Measurements from ENCODE around the gene HYAL4.

HYAL4 gene

GRCh38 chr7:123901101-123901500 is 56.1 kb downstream of the HYAL4 start:
- no peak for DNase-seq (ENCODE audit: low read depth in 3 of 3, low spot score in 1 of 3)

DNA sequence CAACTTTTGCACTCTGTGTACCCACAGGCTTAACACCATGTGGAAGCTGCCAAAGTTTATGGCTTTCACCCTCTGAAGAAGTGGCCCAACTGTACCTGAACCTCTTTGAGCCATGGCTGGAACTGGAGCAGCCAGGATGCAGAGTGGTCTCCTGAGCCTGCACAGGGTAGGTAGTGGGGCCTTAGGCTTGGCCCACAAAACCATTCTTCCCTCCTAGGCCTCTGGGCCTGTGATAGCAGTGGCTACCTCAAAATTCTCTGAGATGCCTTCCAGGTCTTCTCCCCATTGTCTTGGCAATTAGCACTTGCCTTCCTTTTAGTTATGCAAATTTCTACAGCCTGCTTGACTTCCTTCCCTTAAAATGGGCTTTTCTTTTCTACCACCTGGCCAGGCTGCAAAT is 60.7 kb downstream of the HYAL4 start:
- DNase-seq (ENCODE audit: low read depth in 3 of 3, low spot score in 1 of 3) = no peak

DNA sequence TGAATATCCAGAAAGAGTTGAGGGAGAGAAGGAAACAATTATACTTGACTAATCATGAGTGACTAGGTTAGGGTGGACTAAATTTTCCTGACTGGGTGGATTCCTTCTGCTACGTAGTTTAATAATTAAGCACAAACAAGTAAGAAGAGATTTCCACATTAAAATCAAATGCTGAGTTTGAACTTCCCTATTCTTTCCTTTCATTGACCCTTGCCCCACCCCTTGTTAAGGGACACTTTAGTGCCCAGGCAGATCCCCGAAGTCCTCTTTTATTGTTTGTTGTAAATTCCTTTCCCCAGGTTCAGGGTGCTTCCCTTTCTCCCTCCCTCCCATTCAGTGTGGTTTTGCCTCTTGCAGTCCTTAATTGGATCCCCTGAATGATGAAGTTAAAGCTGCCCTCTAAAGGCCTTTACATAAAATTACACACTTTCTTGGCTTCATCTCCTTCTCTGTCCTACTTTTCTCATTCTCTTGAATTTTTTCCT is 71.3 kb downstream of the HYAL4 start:
- no peak for DNase-seq (ENCODE audit: low read depth in 3 of 3, low spot score in 1 of 3)

GRCh38 chr7:123917878-123918277 is 72.9 kb downstream of the HYAL4 start:
- DNase-seq (ENCODE audit: low read depth in 3 of 3, low spot score in 1 of 3) = no peak

DNA sequence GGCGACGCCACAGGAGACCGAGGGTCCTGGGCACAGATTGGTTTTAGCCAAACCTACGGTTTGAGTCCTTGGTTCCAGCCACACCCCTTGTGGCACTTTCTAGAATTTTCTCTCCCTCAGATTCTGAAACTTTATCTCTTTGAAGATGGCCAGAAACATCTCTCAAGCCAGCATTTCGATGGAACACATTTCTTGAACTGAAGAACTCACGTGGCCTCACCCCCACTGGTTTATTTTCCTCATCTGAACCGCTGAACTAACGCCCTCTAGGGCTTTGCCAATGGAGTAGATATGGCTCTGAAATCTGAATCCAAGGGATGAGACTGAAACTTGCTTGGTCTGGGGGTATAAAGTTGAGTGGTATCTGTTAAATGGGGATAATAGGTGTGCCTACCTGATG is 73.3 kb downstream of the HYAL4 start:
- DNase-seq (ENCODE audit: low read depth in 3 of 3, low spot score in 1 of 3) = no peak

GRCh38 chr7:123923599-123923998 is 78.6 kb downstream of the HYAL4 start:
- no peak for DNase-seq (ENCODE audit: low read depth in 3 of 3, low spot score in 1 of 3)

- DNase-seq (ENCODE audit: low read depth in 3 of 3, low spot score in 1 of 3) = no peak
Observed at GRCh38 chr7:123924941-123925340, 80.0 kb downstream of the HYAL4 start, which contains the start of gene SPAM1. Gene SPAM1, plus strand, starts transcription at chr7:123925241. Its CDS starts 28,330 bp downstream, at chr7:123953571.

Data from stimulated activated CD4-positive, alpha-beta T cell treated with anti-CD3 and anti-CD28 coated beads, TNF-alpha, amount 100 ng/mL, for 1 hour (primary cell).